ENCODE results near the gene CD7.

The CD7 gene

GRCh38 chr17:82346342-82347300 lies 29.2 kb upstream of the CD7 start:
- DNase-seq = no peak

- no peak for DNase-seq
Measured at GRCh38 chr17:82345151-82345976, 28.0 kb upstream of the CD7 start.

- DNase-seq = no peak
Measured at GRCh38 chr17:82344175-82344907, 26.9 kb upstream of the CD7 start.

GRCh38 chr17:82343560-82343959 lies 26.2 kb upstream of the CD7 start:
- no peak for DNase-seq

GRCh38 chr17:82342361-82343079 lies 25.1 kb upstream of the CD7 start:
- no peak for DNase-seq

- no peak for DNase-seq
Measured at GRCh38 chr17:82339634-82340580, 22.5 kb upstream of the CD7 start.

- DNase-seq = peak; percentile 27
Measured at GRCh38 chr17:82338858-82339633, 21.6 kb upstream of the CD7 start.

GRCh38 chr17:82334622-82335394 lies 17.4 kb upstream of the CD7 start:
- no peak for DNase-seq

GRCh38 chr17:82334204-82334621 lies 16.8 kb upstream of the CD7 start:
- no peak for DNase-seq

- DNase-seq = no peak
Measured at GRCh38 chr17:82333279-82334171, 16.1 kb upstream of the CD7 start, which contains the start of gene SECTM1. TSS of gene SECTM1 (minus strand) at chr17:82333766. CDS start at chr17:82327240, 6,526 bp downstream.

GRCh38 chr17:82332669-82333278 lies 15.4 kb upstream of the CD7 start:
- DNase-seq = peak; percentile 27

GRCh38 chr17:82331345-82331939 lies 14.0 kb upstream of the CD7 start:
- no peak for DNase-seq

GRCh38 chr17:82330322-82331239 lies 13.2 kb upstream of the CD7 start:
- DNase-seq = no peak

GRCh38 chr17:82329683-82330321 lies 12.4 kb upstream of the CD7 start:
- no peak for DNase-seq

- DNase-seq = no peak
Measured at GRCh38 chr17:82328994-82329507, 11.6 kb upstream of the CD7 start.

Data from activated CD4-positive, alpha-beta T cell treated with anti-CD3 and anti-CD28 coated beads, Interleukin-2, Interleukin-6, amounts not matched to agents 100 ng/mL and 50 ng/mL, durations not matched to agents 16 hours and 8 hours (primary cell).